HUES64 (cell line): ENCODE data around the gene RXRG.

Source experiments
- H3K27ac ChIP-seq: 2 replicates; pipeline ENCODE4 v1.7.0; 2013; ENCODE audit warnings: low read depth, low read length, inconsistent platforms
- H3K27me3 ChIP-seq: 2 replicates; pipeline ENCODE4 v1.6.1; 2013; ENCODE audit warnings: mild to moderate bottlenecking, low read length; ENCODE audit not compliant: insufficient read depth
- H3K36me3 ChIP-seq: 2 replicates; pipeline ENCODE4 v1.6.1; 2013; ENCODE audit warnings: mild to moderate bottlenecking, low read length; ENCODE audit not compliant: insufficient read depth
- H3K4me1 ChIP-seq: 2 replicates; pipeline ENCODE4 v1.6.1; 2013; ENCODE audit warnings: mild to moderate bottlenecking, low read length, moderate library complexity; ENCODE audit not compliant: insufficient read depth
- H3K4me3 ChIP-seq: 2 replicates; pipeline ENCODE4 v1.5.1; 2013; ENCODE audit warnings: mild to moderate bottlenecking, low read length, moderate library complexity
- H3K9ac ChIP-seq: 2 replicates; pipeline ENCODE4 v1.6.1; 2013; ENCODE audit warnings: mild to moderate bottlenecking, low read depth, low read length
- H3K9me3 ChIP-seq: 2 replicates; pipeline ENCODE4 v1.6.1; 2013; ENCODE audit warnings: low read depth, low read length; ENCODE audit not compliant: insufficient read depth
- WGBS: fragments of 150-250, 120-280 bp; methylation state at CpG from one replicate; pipeline ENCODE4 v1.1.7; 2013; ENCODE audit warnings: missing lambda C conversion rate; 5-methylcytosine and 5-hydroxymethylcytosine counted together

RXRG gene

DNA sequence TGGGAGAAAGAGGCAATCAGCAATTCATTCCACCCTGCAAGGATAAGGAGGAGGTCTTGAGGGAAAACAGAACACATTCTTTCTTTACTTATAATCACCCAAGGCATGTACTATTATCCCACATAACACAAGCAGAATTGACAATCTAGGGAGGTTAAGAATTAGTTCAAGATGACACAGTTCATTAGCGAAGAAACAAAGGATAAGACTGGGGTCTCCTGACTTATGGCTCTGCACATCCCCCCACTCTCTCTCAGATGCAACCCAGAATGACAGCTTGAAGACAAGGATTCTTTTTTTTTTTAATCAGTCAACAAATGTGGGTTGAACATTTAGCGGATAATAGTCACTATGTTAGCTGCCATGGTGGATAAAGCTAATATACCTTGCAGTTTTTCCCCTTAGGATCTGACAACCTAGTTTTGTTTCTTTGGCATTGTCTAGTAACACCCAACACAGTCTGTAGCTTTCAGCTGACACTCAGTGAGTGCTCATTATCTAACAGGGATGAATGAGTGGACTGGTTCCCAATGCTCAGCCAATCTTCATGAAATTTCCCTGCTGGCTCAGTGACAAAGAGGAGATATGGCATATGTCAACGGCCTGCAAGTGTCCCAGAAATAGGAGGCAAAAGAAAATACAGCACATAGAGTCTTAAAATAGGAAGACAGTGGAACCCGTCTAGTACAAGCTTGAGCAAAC lies 35.1 kb downstream of the RXRG start:
- H3K27ac ChIP-seq = no peak overlapping the region
- WGBS = 83% methylated on average over 4 of the region's 4 CpGs

GRCh38 chr1:165408518-165408917 lies 36.4 kb downstream of the RXRG start:
- no peak overlapping the region for H3K9ac ChIP-seq
- H3K4me3 ChIP-seq = no peak overlapping the region
- no peak overlapping the region for H3K27ac ChIP-seq
- 45% methylated on average over 6 of the region's 6 CpGs for WGBS
- no peaks in the 10 kb centered on the region for H3K27me3 ChIP-seq
- no peaks in the 10 kb centered on the region for H3K4me1 ChIP-seq
- no peaks in the 10 kb centered on the region for H3K9me3 ChIP-seq
- no peaks in the 10 kb centered on the region for H3K36me3 ChIP-seq

More for the DNA sequence above, 35.1 kb downstream of the RXRG start:
- H3K4me3 ChIP-seq = no peak overlapping the region
- no peak overlapping the region for H3K9ac ChIP-seq
- no peaks in the 10 kb centered on the region for H3K27me3 ChIP-seq
- no peaks in the 10 kb centered on the region for H3K4me1 ChIP-seq
- H3K9me3 ChIP-seq = no peaks in the 10 kb centered on the region
- H3K36me3 ChIP-seq = no peaks in the 10 kb centered on the region

DNA sequence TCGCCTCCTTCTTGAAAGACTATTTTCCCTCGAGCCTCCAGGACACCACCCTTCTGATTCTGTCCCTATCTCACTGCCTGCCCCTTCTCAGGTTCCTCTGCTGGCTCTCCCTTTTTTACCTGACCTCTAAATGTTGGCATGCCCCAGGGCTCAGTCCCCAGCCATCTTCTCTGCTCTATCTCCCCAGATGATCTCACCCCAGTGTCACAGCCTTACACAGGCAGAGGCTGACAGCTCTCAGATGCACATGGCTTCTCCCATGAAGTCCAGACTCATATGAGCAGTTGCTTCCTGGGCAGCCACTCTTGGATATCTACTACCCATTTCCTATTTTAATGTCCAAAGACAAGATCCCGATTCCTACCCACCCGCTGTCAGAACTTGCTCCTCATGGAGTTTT lies 37.5 kb downstream of the RXRG start:
- Histone ChIP-seq H3K27ac (no peak overlapping the region), H3K36me3 (no peaks in the 10 kb centered on the region), H3K27me3 (no peaks in the 10 kb centered on the region), H3K9ac (no peak overlapping the region), H3K4me3 (no peak overlapping the region), H3K9me3 (no peaks in the 10 kb centered on the region), H3K4me1 (no peaks in the 10 kb centered on the region)
- 92% methylated on average over 4 of the region's 4 CpGs for WGBS

GRCh38 chr1:165403835-165404482 lies 41.0 kb downstream of the RXRG start:
- no peaks in the 10 kb centered on the region for H3K27me3 ChIP-seq
- no peaks in the 10 kb centered on the region for H3K9me3 ChIP-seq
- no peak overlapping the region for H3K4me3 ChIP-seq
- H3K27ac ChIP-seq = no peak overlapping the region
- H3K4me1 ChIP-seq = no peaks in the 10 kb centered on the region
- H3K36me3 ChIP-seq = no peaks in the 10 kb centered on the region
- WGBS = 22% methylated on average over 2 of the region's 3 CpGs
- no peak overlapping the region for H3K9ac ChIP-seq

DNA sequence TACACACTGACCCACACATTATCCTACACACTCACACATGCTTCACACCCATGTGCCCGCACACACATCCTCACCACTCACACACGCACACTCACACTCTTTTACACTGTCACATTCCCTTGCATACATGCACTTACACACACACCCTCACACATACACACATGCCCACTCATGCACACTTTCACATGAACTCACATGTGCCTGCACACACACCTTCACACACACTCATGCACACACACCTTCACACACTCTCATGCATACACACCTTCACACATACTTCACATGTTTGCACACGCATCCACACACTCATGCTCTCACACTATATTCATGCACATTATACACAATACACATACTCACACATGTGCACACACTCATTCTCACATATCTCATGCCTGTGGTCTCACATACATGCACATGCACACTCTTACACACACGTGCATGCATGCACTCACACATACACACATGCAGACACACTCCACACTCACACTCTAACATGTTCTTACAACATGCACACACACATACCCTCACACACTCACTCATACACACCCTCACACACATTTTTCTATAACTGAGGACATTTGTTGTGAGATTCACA lies 42.3 kb downstream of the RXRG start:
- no peak overlapping the region for H3K4me3 ChIP-seq
- H3K9me3 ChIP-seq = no peaks in the 10 kb centered on the region
- no peak overlapping the region for H3K9ac ChIP-seq
- WGBS = 90% methylated on average over 4 of the region's 4 CpGs
- H3K4me1 ChIP-seq = peaks cover 2% of the 10 kb centered on the region; the same call in 1 of the 2 replicates
- H3K27me3 ChIP-seq = no peaks in the 10 kb centered on the region
- no peak overlapping the region for H3K27ac ChIP-seq
- no peaks in the 10 kb centered on the region for H3K36me3 ChIP-seq

DNA sequence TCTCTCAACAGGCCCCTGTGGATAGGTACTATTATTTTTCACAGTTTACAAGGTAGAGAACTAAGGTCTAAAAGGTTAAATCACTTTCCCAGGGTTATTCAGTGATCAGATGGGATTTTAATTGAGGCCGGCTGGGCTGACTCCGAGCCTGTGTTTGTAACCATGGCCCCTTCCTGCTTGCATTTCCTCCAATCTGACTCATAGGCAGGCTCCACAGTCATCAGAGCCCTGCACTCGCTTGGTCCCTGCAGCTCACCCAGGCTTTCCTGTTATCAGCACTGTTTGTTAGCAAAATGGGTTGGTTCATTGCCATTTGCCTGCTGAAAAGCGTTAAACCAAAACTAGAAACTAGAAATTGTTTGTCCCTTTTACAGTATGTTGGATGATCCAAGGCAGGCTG lies 47.0 kb downstream of the RXRG start:
- WGBS = 56% methylated on average over 4 of the region's 4 CpGs
- Histone ChIP-seq H3K4me3 (no peak overlapping the region), H3K27me3 (no peaks in the 10 kb centered on the region), H3K27ac (no peak overlapping the region), H3K9me3 (no peaks in the 10 kb centered on the region), H3K9ac (no peak overlapping the region), H3K36me3 (no peaks in the 10 kb centered on the region), H3K4me1 (peaks cover 4% of the 10 kb centered on the region; the same call in 1 of the 2 replicates)

- 88% methylated on average over 4 of the region's 4 CpGs for WGBS
- H3K27ac ChIP-seq = no peak overlapping the region
- H3K27me3 ChIP-seq = no peaks in the 10 kb centered on the region
- no peak overlapping the region for H3K4me3 ChIP-seq
- no peaks in the 10 kb centered on the region for H3K9me3 ChIP-seq
- peaks cover 4% of the 10 kb centered on the region; the same call in 1 of the 2 replicates for H3K4me1 ChIP-seq
- H3K36me3 ChIP-seq = no peaks in the 10 kb centered on the region
- no peak overlapping the region for H3K9ac ChIP-seq
Measured at GRCh38 chr1:165395901-165396300, 49.0 kb downstream of the RXRG start.

DNA sequence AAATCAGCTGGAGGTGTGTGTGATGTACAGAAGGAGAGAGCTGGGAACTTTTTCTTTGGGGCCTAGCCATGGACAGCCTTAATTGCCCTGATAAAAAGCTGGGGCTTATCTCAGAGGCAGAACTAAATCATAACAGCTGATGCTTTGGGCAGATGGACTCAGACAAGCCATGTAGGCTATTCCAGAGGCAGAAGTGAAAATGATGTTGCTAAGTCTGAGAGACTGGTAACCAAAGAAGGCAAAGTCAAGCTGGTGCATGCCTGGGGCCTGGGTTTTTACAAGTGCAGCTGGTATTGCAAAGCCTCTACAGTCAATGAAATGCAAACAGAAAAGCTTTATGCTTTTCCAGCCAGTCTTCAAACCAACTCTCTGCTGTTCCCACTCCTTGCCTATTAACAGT lies 49.4 kb downstream of the RXRG start:
- H3K4me1 ChIP-seq = peaks cover 4% of the 10 kb centered on the region; the same call in 1 of the 2 replicates
- H3K27ac ChIP-seq = no peak overlapping the region

GRCh38 chr1:165392634-165393571 lies 52.0 kb downstream of the RXRG start:
- peak overlapping the region; percentile 46 for H3K4me3 ChIP-seq
- H3K27ac ChIP-seq = no peak overlapping the region
- WGBS = 28% methylated on average over 19 of the region's 19 CpGs

More for the DNA sequence above, 49.4 kb downstream of the RXRG start:
- no peak overlapping the region for H3K4me3 ChIP-seq
- no peaks in the 10 kb centered on the region for H3K36me3 ChIP-seq
- no peaks in the 10 kb centered on the region for H3K27me3 ChIP-seq
- H3K9me3 ChIP-seq = no peaks in the 10 kb centered on the region
- H3K9ac ChIP-seq = no peak overlapping the region

DNA sequence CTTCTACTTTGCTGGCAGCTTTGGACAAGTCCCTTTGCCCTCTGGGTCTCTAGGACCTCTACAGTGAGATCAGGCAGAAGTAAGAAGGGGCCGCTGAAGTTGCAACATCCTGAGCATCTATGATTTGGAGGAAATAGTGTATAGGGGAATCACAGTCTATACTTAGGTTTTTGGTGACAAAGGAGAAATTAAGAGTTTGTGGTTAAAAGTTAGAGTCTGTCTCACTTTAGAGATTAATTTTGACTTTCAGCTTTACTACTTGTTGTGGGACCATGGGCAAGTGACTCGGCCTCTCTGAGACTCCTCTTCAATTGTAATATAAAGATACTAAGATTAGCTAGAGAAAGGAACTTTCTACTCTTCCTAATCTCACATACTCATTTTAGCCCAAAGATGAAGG lies 55.3 kb downstream of the RXRG start:
- no peak overlapping the region for H3K9ac ChIP-seq
- no peaks in the 10 kb centered on the region for H3K9me3 ChIP-seq
- no peaks in the 10 kb centered on the region for H3K36me3 ChIP-seq
- H3K27me3 ChIP-seq = peaks cover 6% of the 10 kb centered on the region; the same call in 1 of the 2 replicates
- no peaks in the 10 kb centered on the region for H3K4me1 ChIP-seq
- H3K4me3 ChIP-seq = no peak overlapping the region
- no peak overlapping the region for H3K27ac ChIP-seq
- 93% methylated on average over 1 of the region's 2 CpGs for WGBS

More at GRCh38 chr1:165392634-165393571, 52.0 kb downstream of the RXRG start:
- no peaks in the 10 kb centered on the region for H3K9me3 ChIP-seq
- no peaks in the 10 kb centered on the region for H3K36me3 ChIP-seq
- peaks cover 6% of the 10 kb centered on the region; the same call in 1 of the 2 replicates for H3K27me3 ChIP-seq
- no peak overlapping the region for H3K9ac ChIP-seq
- peaks cover 4% of the 10 kb centered on the region; the same call in 1 of the 2 replicates for H3K4me1 ChIP-seq
